Endothelial cell of umbilical vein (primary cell): ENCODE data around the gene AKNA.

ENCODE experiments used
- EZH2 ChIP-seq: IDR thresholded peaks from 2 replicates; pipeline ENCODE4 v1.6.1; 2012; ENCODE audit warnings: borderline replicate concordance, low read depth, mild to moderate bottlenecking, moderate library complexity, low read length, inconsistent platforms; ENCODE audit not compliant: severe bottlenecking
- FOS ChIP-seq: IDR thresholded peaks from 2 replicates; pipeline ENCODE4 v1.6.1; 2011; ENCODE audit warnings: mild to moderate bottlenecking, low read length, moderate library complexity, borderline replicate concordance; ENCODE audit not compliant: insufficient read depth
- GATA2 ChIP-seq: IDR thresholded peaks from 2 replicates; pipeline ENCODE4 v1.7.0; 2011; ENCODE audit warnings: low read depth, mild to moderate bottlenecking, moderate library complexity, mixed read lengths, low read length; ENCODE audit not compliant: insufficient read length, insufficient read depth
- JUN ChIP-seq: IDR thresholded peaks from 2 replicates; pipeline ENCODE4 v1.6.1; 2011; ENCODE audit warnings: borderline replicate concordance, low read depth; ENCODE audit not compliant: insufficient read length, insufficient read depth
- POLR2A ChIP-seq: IDR thresholded peaks from 2 replicates; pipeline ENCODE4 v1.6.1; 2012; ENCODE audit warnings: low read depth, mild to moderate bottlenecking, control low read depth, low read length
- POLR2AphosphoS5 ChIP-seq: IDR thresholded peaks from 2 replicates; pipeline ENCODE4 v1.6.1; 2012; ENCODE audit warnings: low read depth, mild to moderate bottlenecking, control low read depth, low read length, moderate library complexity; ENCODE audit not compliant: insufficient read depth
- TF ChIP-seq, protein P1 (sequence below), 2 donors: IDR thresholded peaks; 1 replicate in 1 of 2; 2 replicates in 1 of 2; pipeline ENCODE4 v1.5.1; 2011; ENCODE audit warnings: low read length in 2 of 2, mild to moderate bottlenecking in 2 of 2, moderate library complexity in 2 of 2, control low read depth in 1 of 2, inconsistent platforms in 1 of 2, low read depth in 1 of 2; ENCODE audit not compliant: insufficient read depth in 1 of 2; ENCODE audit errors: extremely low read depth in 1 of 2

DNA sequence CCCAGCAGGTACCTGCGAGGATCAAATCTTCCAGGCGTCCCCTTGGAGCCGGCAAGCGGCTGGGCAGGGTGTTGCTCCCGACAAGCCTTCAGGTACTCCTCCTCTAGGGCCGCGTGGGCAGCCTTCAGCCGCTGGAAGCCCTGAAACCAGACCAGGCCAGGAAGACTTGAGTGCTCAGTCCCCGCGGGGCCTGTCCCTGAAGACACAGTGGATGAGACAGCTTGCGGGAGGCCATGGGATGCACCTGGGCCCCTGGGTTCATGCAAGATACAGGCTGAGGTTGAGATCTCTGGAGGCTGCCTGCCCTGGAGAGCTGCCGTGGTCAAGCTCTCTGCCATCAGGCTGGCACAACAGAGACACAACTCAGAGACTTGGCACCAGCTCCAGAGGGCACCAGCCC lies 25.4 kb downstream of the AKNA start:
- TF ChIP-seq POLR2A, result no peak
- TF ChIP-seq, protein P1, sequence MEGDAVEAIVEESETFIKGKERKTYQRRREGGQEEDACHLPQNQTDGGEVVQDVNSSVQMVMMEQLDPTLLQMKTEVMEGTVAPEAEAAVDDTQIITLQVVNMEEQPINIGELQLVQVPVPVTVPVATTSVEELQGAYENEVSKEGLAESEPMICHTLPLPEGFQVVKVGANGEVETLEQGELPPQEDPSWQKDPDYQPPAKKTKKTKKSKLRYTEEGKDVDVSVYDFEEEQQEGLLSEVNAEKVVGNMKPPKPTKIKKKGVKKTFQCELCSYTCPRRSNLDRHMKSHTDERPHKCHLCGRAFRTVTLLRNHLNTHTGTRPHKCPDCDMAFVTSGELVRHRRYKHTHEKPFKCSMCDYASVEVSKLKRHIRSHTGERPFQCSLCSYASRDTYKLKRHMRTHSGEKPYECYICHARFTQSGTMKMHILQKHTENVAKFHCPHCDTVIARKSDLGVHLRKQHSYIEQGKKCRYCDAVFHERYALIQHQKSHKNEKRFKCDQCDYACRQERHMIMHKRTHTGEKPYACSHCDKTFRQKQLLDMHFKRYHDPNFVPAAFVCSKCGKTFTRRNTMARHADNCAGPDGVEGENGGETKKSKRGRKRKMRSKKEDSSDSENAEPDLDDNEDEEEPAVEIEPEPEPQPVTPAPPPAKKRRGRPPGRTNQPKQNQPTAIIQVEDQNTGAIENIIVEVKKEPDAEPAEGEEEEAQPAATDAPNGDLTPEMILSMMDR (IDR thresholded peaks at IDR 0.05; ENCODE audit: extremely low read depth in 1 of 2, insufficient read depth in 1 of 2, low read depth in 1 of 2, low read length in 2 of 2), result no peak
- no peak for TF ChIP-seq POLR2AphosphoS5
- TF ChIP-seq FOS, result no peak
- no peak for TF ChIP-seq JUN
- TF ChIP-seq GATA2, result no peak
- no peak for TF ChIP-seq EZH2
